ENCODE results near the gene PDZD2.
"Not testable (repeated sequence)": the region's sequence is repeated elsewhere in the genome, so short reads cannot be mapped to it uniquely, and the experiment has no call there.

PDZD2 gene

GRCh38 chr5:31957151-31957550 lies 318.2 kb downstream of the PDZD2 start:
- in situ Hi-C loops (cut with MboI; ENCODE audit: low sequenced_read_pairs) = no loop called here

- in situ Hi-C loops (cut with MboI; ENCODE audit: low sequenced_read_pairs) = no loop called here
Observed at GRCh38 chr5:31962351-31962751, 323.4 kb downstream of the PDZD2 start.

- in situ Hi-C loops (cut with MboI; ENCODE audit: low sequenced_read_pairs) = no loop called here
Observed at GRCh38 chr5:31962871-31963307, 324.0 kb downstream of the PDZD2 start.

GRCh38 chr5:31963358-31964006 lies 324.6 kb downstream of the PDZD2 start:
- in situ Hi-C loops (cut with MboI; ENCODE audit: low sequenced_read_pairs) = no loop called here

GRCh38 chr5:31964007-31964360 lies 325.1 kb downstream of the PDZD2 start:
- in situ Hi-C loops (cut with MboI; ENCODE audit: low sequenced_read_pairs) = no loop called here

- in situ Hi-C loops (cut with MboI; ENCODE audit: low sequenced_read_pairs) = no loop called here
Observed at GRCh38 chr5:31965227-31965626, 326.3 kb downstream of the PDZD2 start.

GRCh38 chr5:31966936-31967335 lies 328.0 kb downstream of the PDZD2 start:
- in situ Hi-C loops (cut with MboI; ENCODE audit: low sequenced_read_pairs) = no loop called here

- in situ Hi-C loops (cut with MboI; ENCODE audit: low sequenced_read_pairs) = no loop called here
Observed at GRCh38 chr5:31967461-31967860, 328.5 kb downstream of the PDZD2 start.

GRCh38 chr5:31972558-31972957 lies 333.6 kb downstream of the PDZD2 start:
- in situ Hi-C loops (cut with MboI; ENCODE audit: low sequenced_read_pairs) = no loop called here

- in situ Hi-C loops (cut with MboI; ENCODE audit: low sequenced_read_pairs) = not testable (repeated sequence)
Observed at GRCh38 chr5:31975189-31975612, 336.3 kb downstream of the PDZD2 start.

- in situ Hi-C loops (cut with MboI; ENCODE audit: low sequenced_read_pairs) = no loop called here
Observed at GRCh38 chr5:31976169-31976568, 337.2 kb downstream of the PDZD2 start.

- in situ Hi-C loops (cut with MboI; ENCODE audit: low sequenced_read_pairs) = no loop called here
Observed at GRCh38 chr5:31981361-31981945, 342.5 kb downstream of the PDZD2 start.

GRCh38 chr5:31982027-31982426 lies 343.1 kb downstream of the PDZD2 start:
- in situ Hi-C loops (cut with MboI; ENCODE audit: low sequenced_read_pairs) = no loop called here

- in situ Hi-C loops (cut with MboI; ENCODE audit: low sequenced_read_pairs) = no loop called here
Observed at GRCh38 chr5:31982621-31983020, 343.7 kb downstream of the PDZD2 start.

- in situ Hi-C loops (cut with MboI; ENCODE audit: low sequenced_read_pairs) = no loop called here
Observed at GRCh38 chr5:31983851-31984250, 344.9 kb downstream of the PDZD2 start.

GRCh38 chr5:31984691-31985090 lies 345.8 kb downstream of the PDZD2 start:
- in situ Hi-C loops (cut with MboI; ENCODE audit: low sequenced_read_pairs) = no loop called here

GRCh38 chr5:31986101-31986500 lies 347.2 kb downstream of the PDZD2 start:
- in situ Hi-C loops (cut with MboI; ENCODE audit: low sequenced_read_pairs) = no loop called here

GRCh38 chr5:31987985-31988710 lies 349.2 kb downstream of the PDZD2 start:
- in situ Hi-C loops (cut with MboI; ENCODE audit: low sequenced_read_pairs) = no loop called here

GRCh38 chr5:31990081-31990650 lies 351.2 kb downstream of the PDZD2 start:
- in situ Hi-C loops (cut with MboI; ENCODE audit: low sequenced_read_pairs) = no loop called here

GRCh38 chr5:31990701-31991110 lies 351.8 kb downstream of the PDZD2 start:
- in situ Hi-C loops (cut with MboI; ENCODE audit: low sequenced_read_pairs) = no loop called here

GRCh38 chr5:31992377-31992776 lies 353.4 kb downstream of the PDZD2 start:
- in situ Hi-C loops (cut with MboI; ENCODE audit: low sequenced_read_pairs) = no loop called here

Measured in HL-60/S4 (cell line).